Adrenal gland (tissue), 12 donors: ENCODE results near the gene IFNGR2. TPM values are rescaled to one million over a fixed set of nuclear protein-coding genes. Genes with fewer than 3 reads are reported as not detected.

Experiments used
- DNase-seq, 7 donors: peaks; one replicate each; pipeline ENCODE4 v3.0.0-alpha.2; 2019 to 2020
- H3K27ac ChIP-seq, 5 donors: fragments of 200-600 bp; sonication (generic) in 4 of 5; 1 replicate in 3 of 5; 2 replicates in 2 of 5; pipeline versions ENCODE4 v1.5.1 to v1.8.0; 2016 to 2020; ENCODE audit warnings: mild to moderate bottlenecking in 1 of 5
- H3K27me3 ChIP-seq: fragments of 200-600 bp; 2 replicates; pipeline ENCODE4 v1.8.0; 2021
- H3K36me3 ChIP-seq, 2 donors: fragments of 200-600 bp; replicated peaks in 1 of 2; 1 replicate in 1 of 2; 2 replicates in 1 of 2; pipeline versions ENCODE4 v1.5.1 to v1.8.0; 2018 to 2022
- H3K4me1 ChIP-seq, 2 donors: fragments of 200-600 bp; replicated peaks in 1 of 2; 1 replicate in 1 of 2; 2 replicates in 1 of 2; pipeline versions ENCODE4 v1.5.1 to v1.8.0; 2018 to 2021
- H3K4me3 ChIP-seq, 4 donors: fragments of 200-600 bp; sonication (generic) in 3 of 4; one replicate each; pipeline ENCODE4 v1.5.1; 2016 to 2018
- H3K9me3 ChIP-seq, 3 donors: fragments of 200-600 bp; sonication (generic) in 1 of 3; replicated peaks in 1 of 3; 1 replicate in 2 of 3; 2 replicates in 1 of 3; pipeline versions ENCODE4 v1.5.1 to v1.8.0; 2016 to 2021
- POLR2A ChIP-seq, 2 donors: fragments of 450-650 bp; IDR thresholded peaks; one replicate each; pipeline ENCODE4 v1.6.1; 2017; ENCODE audit warnings: antibody characterized with exemption in 2 of 2, mild to moderate bottlenecking in 2 of 2, moderate library complexity in 1 of 2
- WGBS, 4 donors: extraction: QIAGEN DNeasy Blood & Tissue Kit in 2 of 4; methylation state at CpG; one replicate each; pipeline versions ENCODE4 v1.1.5 to v1.1.7; 2013 to 2017; 5-methylcytosine and 5-hydroxymethylcytosine counted together
- intact Hi-C, 2 donors: fragments of 100-400 bp; cut with DNase I; formaldehyde crosslinking; loops; one replicate each; pipeline versions ENCODE4 v1.14.1 to v1.15.0; 2022 to 2023
- polyA plus RNA-seq, 3 donors: library from polyadenylated mRNA; stranded (reverse); fragments of 200-250 nt in 2 of 3; fragments of 350-450 nt in 1 of 3; fragmentation: Illumina TruSeq in 1 of 3; extraction: RNeasy Lipid Tissue Mini Kit (QIAGEN cat#74804) in 1 of 3; gene quantifications; one replicate each; pipeline ENCODE4 v1.2.3, GENCODE V29; 2013 to 2014
- total RNA-seq, 9 donors: library from RNA; depleted of rRNA in 4 of 9; stranded (reverse); fragments of >200 nt in 4 of 9; fragments of 120-200 nt in 1 of 9; fragmentation: NEBNext Ultra II Directional in 1 of 9; extraction: Animal tissue kit (Norgen Biotek cat#: 25700) in 1 of 9; gene quantifications; one replicate each; pipeline versions ENCODE4 v1.1.0 to v1.2.4, GENCODE V29; 2013 to 2023
- TF ChIP-seq, protein P1 (sequence below), 6 experiments: fragments of 450-650 bp in 4 of 6; fragments of 200-600 bp in 2 of 6; sonication (generic) in 1 of 6; IDR thresholded peaks; 1 replicate in 5 of 6; 2 replicates in 1 of 6; pipeline versions ENCODE4 v1.5.1 to v1.8.0; 2016 to 2021; ENCODE audit warnings: antibody characterized with exemption in 6 of 6, mild to moderate bottlenecking in 2 of 6, moderate library complexity in 1 of 6
- donor health status: healthy with polysubstance abuse.
- donor health status: Bipolar disorder and iron deficiency.
- donor health status: DM: yes; HTN: yes; CAD: no.
- donor health status: DM: no; HTN: no; CAD: no.
- donor health status: DM: no; HTN: no; CAD: no.
- donor health status: DM: yes; HTN: yes; CAD: no.

IFNGR2 gene
- total and polyA plus RNA-seq, 12 donors: 44.5 to 87.4 (median 59.4) TPM

DNA sequence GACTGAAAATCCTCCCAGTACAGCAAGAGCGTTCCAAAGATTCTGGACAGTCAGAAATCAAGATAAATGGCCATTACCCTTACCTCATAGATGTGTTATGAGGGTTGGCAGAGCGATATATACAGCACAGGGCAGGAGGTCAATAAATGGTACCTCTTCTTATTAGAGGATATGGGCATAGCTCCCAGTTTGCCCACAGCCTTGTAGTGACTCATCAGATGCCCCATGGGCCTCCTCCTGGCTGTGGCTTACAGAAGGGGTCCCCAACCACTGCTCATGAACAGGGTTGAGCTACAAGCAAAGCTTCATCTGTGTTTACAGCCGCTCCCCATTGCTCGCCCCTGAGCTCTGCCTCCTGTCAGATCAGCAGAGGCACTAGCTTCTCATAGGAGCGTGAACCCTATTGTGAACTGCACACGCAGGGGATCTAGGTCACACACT lies 7.3 kb upstream of the IFNGR2 start:
- TF ChIP-seq, protein P1, sequence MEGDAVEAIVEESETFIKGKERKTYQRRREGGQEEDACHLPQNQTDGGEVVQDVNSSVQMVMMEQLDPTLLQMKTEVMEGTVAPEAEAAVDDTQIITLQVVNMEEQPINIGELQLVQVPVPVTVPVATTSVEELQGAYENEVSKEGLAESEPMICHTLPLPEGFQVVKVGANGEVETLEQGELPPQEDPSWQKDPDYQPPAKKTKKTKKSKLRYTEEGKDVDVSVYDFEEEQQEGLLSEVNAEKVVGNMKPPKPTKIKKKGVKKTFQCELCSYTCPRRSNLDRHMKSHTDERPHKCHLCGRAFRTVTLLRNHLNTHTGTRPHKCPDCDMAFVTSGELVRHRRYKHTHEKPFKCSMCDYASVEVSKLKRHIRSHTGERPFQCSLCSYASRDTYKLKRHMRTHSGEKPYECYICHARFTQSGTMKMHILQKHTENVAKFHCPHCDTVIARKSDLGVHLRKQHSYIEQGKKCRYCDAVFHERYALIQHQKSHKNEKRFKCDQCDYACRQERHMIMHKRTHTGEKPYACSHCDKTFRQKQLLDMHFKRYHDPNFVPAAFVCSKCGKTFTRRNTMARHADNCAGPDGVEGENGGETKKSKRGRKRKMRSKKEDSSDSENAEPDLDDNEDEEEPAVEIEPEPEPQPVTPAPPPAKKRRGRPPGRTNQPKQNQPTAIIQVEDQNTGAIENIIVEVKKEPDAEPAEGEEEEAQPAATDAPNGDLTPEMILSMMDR (IDR thresholded peaks at IDR 0.05): no peak
- TF ChIP-seq POLR2A (IDR thresholded peaks at IDR 0.05): no peak
- DNase-seq: no peak
- Histone ChIP-seq H3K4me3 (no peak overlapping the region), H3K4me1 (no peaks in the 10 kb centered on the region), H3K27ac (no peak overlapping the region), H3K9me3 (no peaks in the 10 kb centered on the region), H3K36me3 (no peaks in the 10 kb centered on the region), H3K27me3 (no peaks in the 10 kb centered on the region)
- 67 to 85% (median 76%) methylated on average over 6 of the region's 6 CpGs for WGBS, 4 donors
- intact Hi-C loops: no loop called here

DNA sequence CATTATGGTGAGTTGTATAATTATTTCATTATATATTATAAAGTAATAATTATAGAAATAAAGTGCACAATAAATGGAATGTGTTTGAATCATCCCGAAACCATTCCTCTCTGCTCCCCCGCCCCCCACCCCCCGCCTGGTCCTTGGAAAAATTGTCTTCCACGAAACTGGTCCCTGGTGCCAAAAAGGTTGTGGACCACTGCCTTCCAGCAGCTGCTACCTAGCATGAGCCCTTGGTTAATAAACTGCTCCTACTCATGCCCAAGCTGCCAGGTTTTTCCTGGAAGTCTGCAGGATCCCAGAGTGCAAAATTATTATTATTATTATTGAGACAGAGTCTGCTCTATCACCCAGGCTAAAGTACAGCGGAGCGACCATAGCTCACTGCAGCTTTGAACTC lies 6.8 kb upstream of the IFNGR2 start:
- no peaks in the 10 kb centered on the region for H3K4me1 ChIP-seq
- intact Hi-C loops: no loop called here
- DNase-seq: no peak

DNA sequence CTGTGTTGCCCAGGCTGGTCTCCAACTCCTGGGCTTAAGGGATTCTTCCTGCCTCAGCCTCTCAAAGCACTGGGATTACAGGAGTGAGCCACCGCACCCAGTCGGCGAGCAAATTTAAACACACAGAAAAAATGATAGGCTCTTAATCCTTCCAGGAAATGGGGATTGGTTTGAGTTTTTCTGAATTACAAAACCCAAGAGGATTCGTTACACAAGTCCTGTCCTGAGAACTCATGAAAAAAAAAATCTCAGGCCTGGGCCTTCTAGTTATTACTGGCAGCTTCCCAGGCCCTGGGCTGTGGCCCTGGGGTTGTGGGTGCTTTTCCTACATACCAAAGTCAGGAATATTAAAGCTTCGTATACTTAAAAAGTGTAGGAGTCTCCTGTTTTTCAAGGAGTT lies 6.3 kb upstream of the IFNGR2 start:
- Histone ChIP-seq H3K9me3 (no peaks in the 10 kb centered on the region), H3K27ac (peak overlapping the region in 2 of 5 donors; percentile 41 to 45), H3K4me1 (no peaks in the 10 kb centered on the region), H3K4me3 (no peak overlapping the region), H3K36me3 (no peaks in the 10 kb centered on the region), H3K27me3 (no peaks in the 10 kb centered on the region)
- DNase-seq: no peak
- intact Hi-C loops: no loop called here
- TF ChIP-seq POLR2A (IDR thresholded peaks at IDR 0.05): no peak
- TF ChIP-seq, protein P1 (IDR thresholded peaks at IDR 0.05): no peak
- WGBS, 4 donors: 64 to 80% (median 71%) methylated on average over 5 of the region's 5 CpGs

More for the DNA sequence above, 6.8 kb upstream of the IFNGR2 start:
- TF ChIP-seq, protein P1 (IDR thresholded peaks at IDR 0.05): no peak
- no peak for TF ChIP-seq POLR2A (IDR thresholded peaks at IDR 0.05)
- Histone ChIP-seq H3K9me3 (no peaks in the 10 kb centered on the region), H3K27ac (no peak overlapping the region), H3K27me3 (no peaks in the 10 kb centered on the region), H3K36me3 (no peaks in the 10 kb centered on the region), H3K4me3 (no peak overlapping the region)
- 74 to 85% (median 79%) methylated on average over 5 to 6 of the region's 6 CpGs for WGBS, 4 donors

DNA sequence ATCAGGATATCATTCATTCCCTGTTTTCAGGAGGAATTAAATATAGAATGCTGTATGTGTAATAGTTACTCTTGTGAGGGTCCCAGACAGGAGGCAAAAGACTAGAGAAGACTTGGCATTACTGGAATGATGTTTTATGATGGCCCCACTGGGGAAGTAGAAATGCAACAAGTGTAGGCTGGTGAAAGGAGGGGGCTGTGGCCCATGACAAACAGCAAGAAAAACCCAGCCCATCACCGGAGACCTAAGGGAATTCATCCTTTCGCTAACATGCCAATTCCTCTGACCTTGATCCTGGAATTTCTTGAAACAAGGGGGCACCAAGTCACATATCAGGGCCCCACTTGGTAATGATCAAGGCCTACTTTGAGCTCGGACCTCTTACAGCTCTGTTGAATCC lies 5.5 kb upstream of the IFNGR2 start:
- intact Hi-C loops: no loop called here
- no peak for TF ChIP-seq POLR2A (IDR thresholded peaks at IDR 0.05)
- TF ChIP-seq, protein P1 (IDR thresholded peaks at IDR 0.05): no peak
- Histone ChIP-seq H3K36me3 (no peaks in the 10 kb centered on the region), H3K4me3 (no peak overlapping the region), H3K27me3 (no peaks in the 10 kb centered on the region), H3K9me3 (no peaks in the 10 kb centered on the region), H3K4me1 (no peaks in the 10 kb centered on the region), H3K27ac (no peak overlapping the region)
- WGBS, 4 donors: 86 to 98% (median 90%) methylated on average over 3 of the region's 3 CpGs
- DNase-seq: no peak
